GM23338 (cell line): Measurements from ENCODE around the gene MAPK8. TPM values are rescaled to one million over a fixed set of nuclear protein-coding genes. Genes with fewer than 3 reads are reported as not detected.

Experiments
- ATAC-seq: fragments of 200-7000 bp; cut with Tn5 transposase; 3 replicates; pipeline ENCODE4 v1.9.1; 2020
- DNase-seq: peaks from one replicate; pipeline ENCODE4 v3.0.0-alpha.2; 2015; ENCODE audit warnings: low spot score
- H2AFZ ChIP-seq: fragments of 200-600 bp; sonication (generic); 2 replicates; pipeline ENCODE4 v1.8.0; 2016; ENCODE audit warnings: antibody characterized with exemption, mild to moderate bottlenecking, moderate library complexity
- H3F3A ChIP-seq: fragments of 200-600 bp; sonication (generic); replicated peaks from 2 replicates; pipeline ENCODE4 v1.8.0; 2017; ENCODE audit warnings: antibody characterized with exemption, mixed run types, low read depth
- H3K27ac ChIP-seq: fragments of 200-600 bp; sonication (generic); 2 replicates; pipeline ENCODE4 v1.6.1; 2016; ENCODE audit warnings: low read depth
- H3K27me3 ChIP-seq: fragments of 200-600 bp; sonication (generic); 2 replicates; pipeline ENCODE4 v1.8.0; 2016; ENCODE audit warnings: mild to moderate bottlenecking, mixed run types, moderate library complexity; ENCODE audit not compliant: insufficient read depth
- H3K36me3 ChIP-seq: fragments of 200-600 bp; sonication (generic); 2 replicates; pipeline ENCODE4 v1.8.0; 2016; ENCODE audit warnings: mild to moderate bottlenecking; ENCODE audit not compliant: insufficient read depth
- H3K4me1 ChIP-seq: fragments of 200-600 bp; sonication (generic); 2 replicates; pipeline ENCODE4 v1.8.0; 2016; ENCODE audit warnings: mild to moderate bottlenecking, moderate library complexity; ENCODE audit not compliant: insufficient read depth
- H3K4me2 ChIP-seq: fragments of 200-600 bp; sonication (generic); 2 replicates; pipeline ENCODE4 v1.7.1; 2017; ENCODE audit warnings: mixed run types
- H3K4me3 ChIP-seq: fragments of 200-600 bp; sonication (generic); 2 replicates; pipeline ENCODE4 v1.6.1; 2016; ENCODE audit warnings: mixed run types
- H3K79me2 ChIP-seq: fragments of 200-600 bp; sonication (generic); replicated peaks from 2 replicates; pipeline ENCODE4 v1.8.0; 2017; ENCODE audit warnings: mild to moderate bottlenecking; ENCODE audit not compliant: insufficient read depth
- H3K9me2 ChIP-seq: fragments of 200-600 bp; sonication (generic); 2 replicates; pipeline ENCODE4 v1.8.0; 2017; ENCODE audit not compliant: insufficient read depth
- H4K20me1 ChIP-seq: fragments of 200-600 bp; sonication (generic); replicated peaks from 2 replicates; pipeline ENCODE4 v1.8.0; 2017; ENCODE audit warnings: mild to moderate bottlenecking; ENCODE audit not compliant: insufficient read depth
- H3K27ac Mint-ChIP-seq: 2 replicates; pipeline ENCODE4 v1.8.0; 2020; ENCODE audit warnings: inconsistent platforms, mild to moderate bottlenecking, moderate library complexity, mixed read lengths
- H3K27me3 Mint-ChIP-seq: 3 replicates; pipeline ENCODE4 v1.8.0; 2022; ENCODE audit warnings: low read depth, mild to moderate bottlenecking, moderate library complexity, mixed read lengths, inconsistent platforms; ENCODE audit not compliant: insufficient read depth, poor library complexity
- H3K36me3 Mint-ChIP-seq: 3 replicates; pipeline ENCODE4 v1.8.0; 2021; ENCODE audit warnings: low read depth, mild to moderate bottlenecking, inconsistent platforms, moderate library complexity, mixed read lengths
- H3K4me1 Mint-ChIP-seq: 3 replicates; pipeline ENCODE4 v1.8.0; 2020; ENCODE audit warnings: mild to moderate bottlenecking, inconsistent platforms, mixed read lengths
- H3K4me3 Mint-ChIP-seq: 3 replicates; pipeline ENCODE4 v1.8.0; 2021; ENCODE audit warnings: moderate library complexity, mild to moderate bottlenecking, inconsistent platforms, mixed read lengths
- H3K9me3 Mint-ChIP-seq: 3 replicates; pipeline ENCODE4 v1.8.0; 2020; ENCODE audit warnings: moderate library complexity, mild to moderate bottlenecking, inconsistent platforms, mixed read lengths
- CREB1 ChIP-seq: fragments of 250-450 bp; sonication (Bioruptor Pico); IDR thresholded peaks from 2 replicates; pipeline ENCODE4 v1.5.0; 2020; ENCODE audit warnings: low read depth, mild to moderate bottlenecking, moderate library complexity
- EZH2phosphoT487 ChIP-seq: fragments of 200-600 bp; sonication (generic); IDR thresholded peaks from one replicate; pipeline ENCODE4 v1.8.1; 2018; ENCODE audit warnings: antibody characterized with exemption; ENCODE audit not compliant: unreplicated experiment
- JUNB ChIP-seq: IDR thresholded peaks from one replicate; pipeline ENCODE4 v1.6.1; 2016; ENCODE audit warnings: antibody characterized with exemption; ENCODE audit not compliant: unreplicated experiment
- NANOG ChIP-seq: IDR thresholded peaks from 2 replicates; pipeline ENCODE4 v1.6.1; 2016; ENCODE audit warnings: antibody characterized with exemption, borderline replicate concordance
- POLR2AphosphoS5 ChIP-seq: IDR thresholded peaks from 2 replicates; pipeline ENCODE4 v1.6.1; 2016; ENCODE audit warnings: antibody characterized with exemption, low read depth
- STAT1 ChIP-seq: IDR thresholded peaks from one replicate; pipeline ENCODE4 v1.6.1; 2016; ENCODE audit warnings: antibody characterized with exemption; ENCODE audit not compliant: unreplicated experiment
- ZNF114 ChIP-seq: fragments of 250-450 bp; sonication (Bioruptor Pico); IDR thresholded peaks from 2 replicates; pipeline ENCODE4 v1.5.0; 2020; ENCODE audit warnings: mild to moderate bottlenecking, moderate library complexity
- ZNF331 ChIP-seq: fragments of 250-450 bp; sonication (Bioruptor Pico); IDR thresholded peaks from 2 replicates; pipeline ENCODE4 v1.5.0; 2020; ENCODE audit warnings: low read depth, mild to moderate bottlenecking, moderate library complexity
- polyA plus RNA-seq: library from polyadenylated mRNA; unstranded; fragments of >200 nt; fragmentation: Nextera tagmentation; extraction: Ambion mirVana; gene quantifications from 2 replicates; pipeline ENCODE4 v1.2.1, GENCODE V29; 2016
- total RNA-seq: library from RNA; depleted of rRNA; stranded (reverse); fragments of >200 nt; shearing (Covaris generic); gene quantifications from 2 replicates; pipeline ENCODE4 v1.2.3, GENCODE V29; 2014
- TF ChIP-seq, protein P1 (sequence below), 2 experiments: fragments of 200-600 bp in 1 of 2; sonication (generic) in 1 of 2; conservative IDR thresholded peaks; 2 replicates each; pipeline versions ENCODE4 v1.5.1 to v1.6.1; 2016 to 2017; ENCODE audit warnings: antibody characterized with exemption in 2 of 2, low read depth in 2 of 2, mild to moderate bottlenecking in 2 of 2, moderate library complexity in 1 of 2
- TF ChIP-seq, protein P2 (sequence below): fragments of 250-450 bp; sonication (Bioruptor Pico); IDR thresholded peaks from 2 replicates; pipeline ENCODE4 v1.5.0; 2020; ENCODE audit warnings: mild to moderate bottlenecking, moderate library complexity
- TF ChIP-seq, protein P3 (sequence below): IDR thresholded peaks from one replicate; pipeline ENCODE4 v1.6.1; 2018; ENCODE audit warnings: antibody characterized with exemption; ENCODE audit not compliant: unreplicated experiment
- TF ChIP-seq, protein P4 (sequence below): IDR thresholded peaks from 2 replicates; pipeline ENCODE4 v1.6.1; 2016; ENCODE audit warnings: antibody characterized with exemption

The MAPK8 gene
- total and polyA plus RNA-seq, 2 experiments from 2014 or later, result 52.4 to 73.6 TPM

DNA sequence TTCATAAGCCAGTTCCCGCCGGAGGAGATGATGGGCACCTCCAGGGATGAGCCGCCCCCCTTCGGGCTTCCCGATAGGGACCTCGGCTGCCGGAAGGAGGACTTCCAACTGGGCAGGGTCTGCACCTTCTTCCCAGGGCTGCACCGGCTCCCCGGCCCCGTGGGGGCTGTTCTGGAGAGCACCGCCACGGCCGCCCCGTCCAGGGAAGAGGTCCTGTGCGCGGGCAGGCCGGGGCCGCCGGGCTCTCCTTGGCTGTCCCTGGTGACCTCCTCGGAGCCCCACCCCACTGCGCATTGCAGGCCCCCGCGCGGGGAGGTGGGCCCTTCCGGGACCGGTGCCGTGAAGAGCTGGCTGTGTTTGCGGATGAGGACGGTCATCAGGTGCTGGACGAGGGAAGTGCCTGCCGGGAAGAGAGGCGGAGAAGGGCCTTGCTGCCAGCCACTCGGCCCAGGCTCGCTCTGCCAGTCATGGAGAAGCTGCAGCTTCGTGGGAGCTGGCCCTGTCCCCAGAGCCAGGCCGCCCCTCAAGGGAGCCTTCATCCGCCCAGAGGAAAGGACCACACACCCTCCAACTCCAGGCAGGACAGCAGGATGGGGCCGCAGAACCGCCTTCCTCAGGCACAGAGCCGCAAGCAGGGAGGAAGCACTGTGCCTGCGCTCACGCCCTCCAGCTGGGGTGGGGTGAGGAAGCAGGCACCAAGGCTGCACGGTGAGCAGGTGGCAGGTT is 144.4 kb downstream of the MAPK8 start:
- Histone ChIP-seq H3K4me1 (no peaks in the 10 kb centered on the region), H3K36me3 (no peaks in the 10 kb centered on the region), H3F3A (no peaks in the 10 kb centered on the region), H3K4me2 (no peak overlapping the region), H3K27ac (no peak overlapping the region), H2AFZ (no peak overlapping the region), H4K20me1 (no peaks in the 10 kb centered on the region), H3K4me3 (no peak overlapping the region), H3K27me3 (no peaks in the 10 kb centered on the region), H3K9me2 (no peaks in the 10 kb centered on the region), H3K79me2 (no peaks in the 10 kb centered on the region)
- H3K27ac Mint-ChIP-seq, result no peak overlapping the region
- no peak for TF ChIP-seq NANOG
- no peak for TF ChIP-seq STAT1
- no peak for TF ChIP-seq POLR2AphosphoS5
- no peak for TF ChIP-seq EZH2phosphoT487
- no peak for TF ChIP-seq ZNF331 (CRISPR knock-in tag)
- no peak for TF ChIP-seq ZNF114 (CRISPR knock-in tag)
- TF ChIP-seq, protein P1, sequence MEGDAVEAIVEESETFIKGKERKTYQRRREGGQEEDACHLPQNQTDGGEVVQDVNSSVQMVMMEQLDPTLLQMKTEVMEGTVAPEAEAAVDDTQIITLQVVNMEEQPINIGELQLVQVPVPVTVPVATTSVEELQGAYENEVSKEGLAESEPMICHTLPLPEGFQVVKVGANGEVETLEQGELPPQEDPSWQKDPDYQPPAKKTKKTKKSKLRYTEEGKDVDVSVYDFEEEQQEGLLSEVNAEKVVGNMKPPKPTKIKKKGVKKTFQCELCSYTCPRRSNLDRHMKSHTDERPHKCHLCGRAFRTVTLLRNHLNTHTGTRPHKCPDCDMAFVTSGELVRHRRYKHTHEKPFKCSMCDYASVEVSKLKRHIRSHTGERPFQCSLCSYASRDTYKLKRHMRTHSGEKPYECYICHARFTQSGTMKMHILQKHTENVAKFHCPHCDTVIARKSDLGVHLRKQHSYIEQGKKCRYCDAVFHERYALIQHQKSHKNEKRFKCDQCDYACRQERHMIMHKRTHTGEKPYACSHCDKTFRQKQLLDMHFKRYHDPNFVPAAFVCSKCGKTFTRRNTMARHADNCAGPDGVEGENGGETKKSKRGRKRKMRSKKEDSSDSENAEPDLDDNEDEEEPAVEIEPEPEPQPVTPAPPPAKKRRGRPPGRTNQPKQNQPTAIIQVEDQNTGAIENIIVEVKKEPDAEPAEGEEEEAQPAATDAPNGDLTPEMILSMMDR (conservative IDR thresholded peaks at IDR 0.05; ENCODE audit: low read depth in 2 of 2), result no peak
- TF ChIP-seq JUNB, result no peak
- TF ChIP-seq, protein P2, sequence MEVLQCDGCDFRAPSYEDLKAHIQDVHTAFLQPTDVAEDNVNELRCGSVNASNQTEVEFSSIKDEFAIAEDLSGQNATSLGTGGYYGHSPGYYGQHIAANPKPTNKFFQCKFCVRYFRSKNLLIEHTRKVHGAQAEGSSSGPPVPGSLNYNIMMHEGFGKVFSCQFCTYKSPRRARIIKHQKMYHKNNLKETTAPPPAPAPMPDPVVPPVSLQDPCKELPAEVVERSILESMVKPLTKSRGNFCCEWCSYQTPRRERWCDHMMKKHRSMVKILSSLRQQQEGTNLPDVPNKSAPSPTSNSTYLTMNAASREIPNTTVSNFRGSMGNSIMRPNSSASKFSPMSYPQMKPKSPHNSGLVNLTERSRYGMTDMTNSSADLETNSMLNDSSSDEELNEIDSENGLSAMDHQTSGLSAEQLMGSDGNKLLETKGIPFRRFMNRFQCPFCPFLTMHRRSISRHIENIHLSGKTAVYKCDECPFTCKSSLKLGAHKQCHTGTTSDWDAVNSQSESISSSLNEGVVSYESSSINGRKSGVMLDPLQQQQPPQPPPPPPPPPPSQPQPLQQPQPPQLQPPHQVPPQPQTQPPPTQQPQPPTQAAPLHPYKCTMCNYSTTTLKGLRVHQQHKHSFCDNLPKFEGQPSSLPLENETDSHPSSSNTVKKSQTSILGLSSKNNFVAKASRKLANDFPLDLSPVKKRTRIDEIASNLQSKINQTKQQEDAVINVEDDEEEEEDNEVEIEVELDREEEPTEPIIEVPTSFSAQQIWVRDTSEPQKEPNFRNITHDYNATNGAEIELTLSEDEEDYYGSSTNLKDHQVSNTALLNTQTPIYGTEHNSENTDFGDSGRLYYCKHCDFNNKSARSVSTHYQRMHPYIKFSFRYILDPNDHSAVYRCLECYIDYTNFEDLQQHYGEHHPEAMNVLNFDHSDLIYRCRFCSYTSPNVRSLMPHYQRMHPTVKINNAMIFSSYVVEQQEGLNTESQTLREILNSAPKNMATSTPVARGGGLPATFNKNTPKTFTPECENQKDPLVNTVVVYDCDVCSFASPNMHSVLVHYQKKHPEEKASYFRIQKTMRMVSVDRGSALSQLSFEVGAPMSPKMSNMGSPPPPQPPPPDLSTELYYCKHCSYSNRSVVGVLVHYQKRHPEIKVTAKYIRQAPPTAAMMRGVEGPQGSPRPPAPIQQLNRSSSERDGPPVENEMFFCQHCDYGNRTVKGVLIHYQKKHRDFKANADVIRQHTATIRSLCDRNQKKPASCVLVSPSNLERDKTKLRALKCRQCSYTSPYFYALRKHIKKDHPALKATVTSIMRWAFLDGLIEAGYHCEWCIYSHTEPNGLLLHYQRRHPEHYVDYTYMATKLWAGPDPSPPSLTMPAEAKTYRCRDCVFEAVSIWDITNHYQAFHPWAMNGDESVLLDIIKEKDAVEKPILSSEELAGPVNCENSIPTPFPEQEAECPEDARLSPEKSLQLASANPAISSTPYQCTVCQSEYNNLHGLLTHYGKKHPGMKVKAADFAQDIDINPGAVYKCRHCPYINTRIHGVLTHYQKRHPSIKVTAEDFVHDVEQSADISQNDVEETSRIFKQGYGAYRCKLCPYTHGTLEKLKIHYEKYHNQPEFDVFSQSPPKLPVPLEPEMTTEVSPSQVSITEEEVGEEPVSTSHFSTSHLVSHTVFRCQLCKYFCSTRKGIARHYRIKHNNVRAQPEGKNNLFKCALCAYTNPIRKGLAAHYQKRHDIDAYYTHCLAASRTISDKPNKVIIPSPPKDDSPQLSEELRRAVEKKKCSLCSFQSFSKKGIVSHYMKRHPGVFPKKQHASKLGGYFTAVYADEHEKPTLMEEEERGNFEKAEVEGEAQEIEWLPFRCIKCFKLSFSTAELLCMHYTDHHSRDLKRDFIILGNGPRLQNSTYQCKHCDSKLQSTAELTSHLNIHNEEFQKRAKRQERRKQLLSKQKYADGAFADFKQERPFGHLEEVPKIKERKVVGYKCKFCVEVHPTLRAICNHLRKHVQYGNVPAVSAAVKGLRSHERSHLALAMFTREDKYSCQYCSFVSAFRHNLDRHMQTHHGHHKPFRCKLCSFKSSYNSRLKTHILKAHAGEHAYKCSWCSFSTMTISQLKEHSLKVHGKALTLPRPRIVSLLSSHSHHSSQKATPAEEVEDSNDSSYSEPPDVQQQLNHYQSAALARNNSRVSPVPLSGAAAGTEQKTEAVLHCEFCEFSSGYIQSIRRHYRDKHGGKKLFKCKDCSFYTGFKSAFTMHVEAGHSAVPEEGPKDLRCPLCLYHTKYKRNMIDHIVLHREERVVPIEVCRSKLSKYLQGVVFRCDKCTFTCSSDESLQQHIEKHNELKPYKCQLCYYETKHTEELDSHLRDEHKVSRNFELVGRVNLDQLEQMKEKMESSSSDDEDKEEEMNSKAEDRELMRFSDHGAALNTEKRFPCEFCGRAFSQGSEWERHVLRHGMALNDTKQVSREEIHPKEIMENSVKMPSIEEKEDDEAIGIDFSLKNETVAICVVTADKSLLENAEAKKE (CRISPR knock-in tag), result no peak
- TF ChIP-seq, protein P3, sequence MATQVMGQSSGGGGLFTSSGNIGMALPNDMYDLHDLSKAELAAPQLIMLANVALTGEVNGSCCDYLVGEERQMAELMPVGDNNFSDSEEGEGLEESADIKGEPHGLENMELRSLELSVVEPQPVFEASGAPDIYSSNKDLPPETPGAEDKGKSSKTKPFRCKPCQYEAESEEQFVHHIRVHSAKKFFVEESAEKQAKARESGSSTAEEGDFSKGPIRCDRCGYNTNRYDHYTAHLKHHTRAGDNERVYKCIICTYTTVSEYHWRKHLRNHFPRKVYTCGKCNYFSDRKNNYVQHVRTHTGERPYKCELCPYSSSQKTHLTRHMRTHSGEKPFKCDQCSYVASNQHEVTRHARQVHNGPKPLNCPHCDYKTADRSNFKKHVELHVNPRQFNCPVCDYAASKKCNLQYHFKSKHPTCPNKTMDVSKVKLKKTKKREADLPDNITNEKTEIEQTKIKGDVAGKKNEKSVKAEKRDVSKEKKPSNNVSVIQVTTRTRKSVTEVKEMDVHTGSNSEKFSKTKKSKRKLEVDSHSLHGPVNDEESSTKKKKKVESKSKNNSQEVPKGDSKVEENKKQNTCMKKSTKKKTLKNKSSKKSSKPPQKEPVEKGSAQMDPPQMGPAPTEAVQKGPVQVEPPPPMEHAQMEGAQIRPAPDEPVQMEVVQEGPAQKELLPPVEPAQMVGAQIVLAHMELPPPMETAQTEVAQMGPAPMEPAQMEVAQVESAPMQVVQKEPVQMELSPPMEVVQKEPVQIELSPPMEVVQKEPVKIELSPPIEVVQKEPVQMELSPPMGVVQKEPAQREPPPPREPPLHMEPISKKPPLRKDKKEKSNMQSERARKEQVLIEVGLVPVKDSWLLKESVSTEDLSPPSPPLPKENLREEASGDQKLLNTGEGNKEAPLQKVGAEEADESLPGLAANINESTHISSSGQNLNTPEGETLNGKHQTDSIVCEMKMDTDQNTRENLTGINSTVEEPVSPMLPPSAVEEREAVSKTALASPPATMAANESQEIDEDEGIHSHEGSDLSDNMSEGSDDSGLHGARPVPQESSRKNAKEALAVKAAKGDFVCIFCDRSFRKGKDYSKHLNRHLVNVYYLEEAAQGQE, result no peak
- TF ChIP-seq, protein P4, sequence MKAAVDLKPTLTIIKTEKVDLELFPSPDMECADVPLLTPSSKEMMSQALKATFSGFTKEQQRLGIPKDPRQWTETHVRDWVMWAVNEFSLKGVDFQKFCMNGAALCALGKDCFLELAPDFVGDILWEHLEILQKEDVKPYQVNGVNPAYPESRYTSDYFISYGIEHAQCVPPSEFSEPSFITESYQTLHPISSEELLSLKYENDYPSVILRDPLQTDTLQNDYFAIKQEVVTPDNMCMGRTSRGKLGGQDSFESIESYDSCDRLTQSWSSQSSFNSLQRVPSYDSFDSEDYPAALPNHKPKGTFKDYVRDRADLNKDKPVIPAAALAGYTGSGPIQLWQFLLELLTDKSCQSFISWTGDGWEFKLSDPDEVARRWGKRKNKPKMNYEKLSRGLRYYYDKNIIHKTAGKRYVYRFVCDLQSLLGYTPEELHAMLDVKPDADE, result no peak
- no peak for TF ChIP-seq CREB1 (CRISPR knock-in tag)
- DNase-seq (no peak), ATAC-seq (no peak)
- H3K9me3 Mint-ChIP-seq, result no peaks in the 10 kb centered on the region
- H3K36me3 Mint-ChIP-seq, result peaks cover 7% of the 10 kb centered on the region; the same call in 2 of the 3 replicates
- no peak overlapping the region for H3K4me3 Mint-ChIP-seq
- H3K27me3 Mint-ChIP-seq, result peaks cover 11% of the 10 kb centered on the region
- H3K4me1 Mint-ChIP-seq, result peaks cover 11% of the 10 kb centered on the region
